Myometrial cell (primary cell): ENCODE data around the gene ZBTB4. TPM values are rescaled to one million over a fixed set of nuclear protein-coding genes. Genes with fewer than 3 reads are reported as not detected.

Source experiments
- total RNA-seq: library from RNA; depleted of rRNA; stranded (reverse); fragments of >200 nt; gene quantifications from 2 replicates; pipeline ENCODE4 v1.2.3, GENCODE V29; 2015

Gene ZBTB4
- 23.2 and 24.2 TPM in 2 replicates for total RNA-seq

GRCh38 chr17:7479213-7480088 is at the start of gene ZBTB4:
ZBTB4 (minus strand) TSS chr17:7479631; CDS start chr17:7466801, 12,830 bp downstream.

GRCh38 chr17:7484067-7484918 is 4.9 kb upstream of the ZBTB4 start, which contains the start of gene POLR2A:
POLR2A (plus strand) TSS chr17:7484366.

GRCh38 chr17:7481275-7481674 is 1.8 kb upstream of the ZBTB4 start, which contains the start of gene SLC35G6:
SLC35G6 (plus strand) TSS chr17:7481446; CDS start chr17:7481517, 71 bp downstream.

GRCh38 chr17:7444682-7445618 is 34.5 kb downstream of the ZBTB4 start, which contains the start of gene CHRNB1:
CHRNB1 (plus strand) TSS chr17:7445061; CDS start chr17:7445128, 67 bp downstream.

GRCh38 chr17:7439462-7440112 is 39.8 kb downstream of the ZBTB4 start, which contains the start of gene FGF11:
FGF11 (plus strand) TSS chr17:7439512; CDS start chr17:7439621, 109 bp downstream.

GRCh38 chr17:7428557-7428956 is 50.9 kb downstream of the ZBTB4 start, which contains the start of gene SPEM3:
SPEM3 (plus strand) TSS chr17:7428857; CDS start chr17:7428903, 46 bp downstream.

GRCh38 chr17:7425316-7425715 is 54.1 kb downstream of the ZBTB4 start, which contains the start of gene SPEM2:
SPEM2 (plus strand) TSS chr17:7425616; CDS start chr17:7425689, 73 bp downstream.

GRCh38 chr17:7419819-7420610 is 59.4 kb downstream of the ZBTB4 start, which contains the start of gene SPEM1:
SPEM1 (plus strand) TSS chr17:7420324; CDS start chr17:7420385, 61 bp downstream.

Other genes starting within 250 kb of the ZBTB4 start
- gene DVL2, start 245.1 kb downstream of the ZBTB4 start, total RNA-seq, result 57.9 and 59.5 TPM in 2 replicates
- 31.1 and 86.7 TPM in 2 replicates for gene PHF23, start 240.2 kb downstream of the ZBTB4 start, total RNA-seq
- 153 and 283 TPM in 2 replicates for gene GABARAP, start 237.2 kb downstream of the ZBTB4 start, total RNA-seq
- 45.3 and 48.7 TPM in 2 replicates for gene CTDNEP1, start 227.9 kb downstream of the ZBTB4 start, total RNA-seq
- gene ELP5, start 227.4 kb downstream of the ZBTB4 start, total RNA-seq, result 38.6 and 43.2 TPM in 2 replicates
- 60.3 and 62.3 TPM in 2 replicates for gene CLDN7, start 217.2 kb downstream of the ZBTB4 start, total RNA-seq
- gene SLC2A4, start 197.9 kb downstream of the ZBTB4 start, total RNA-seq, result not detected in 2 replicates
- not detected in 2 replicates for gene YBX2, start 185.0 kb downstream of the ZBTB4 start, total RNA-seq
- 986 and 1,002 TPM in 2 replicates for gene EIF5A, start 172.0 kb downstream of the ZBTB4 start, total RNA-seq
- gene GPS2, start 164.3 kb downstream of the ZBTB4 start, total RNA-seq, result 68.2 and 94.6 TPM in 2 replicates
- 9.2 and 11.7 TPM in 2 replicates for gene NEURL4, start 150.3 kb downstream of the ZBTB4 start, total RNA-seq
- gene ACAP1, start 143.1 kb downstream of the ZBTB4 start, total RNA-seq, result 0.71 and 2.3 TPM in 2 replicates
- gene KCTD11, start 127.5 kb downstream of the ZBTB4 start, total RNA-seq, result 15.6 and 17.5 TPM in 2 replicates
- gene TMEM95, start 124.5 kb downstream of the ZBTB4 start, total RNA-seq, result not detected in 2 replicates
- 0.18 and 0.29 TPM in 2 replicates for gene TNK1, start 98.5 kb downstream of the ZBTB4 start, total RNA-seq
- 60.4 and 85.3 TPM in 2 replicates for gene PLSCR3, start 85.1 kb downstream of the ZBTB4 start, total RNA-seq
- gene TMEM256, start 75.5 kb downstream of the ZBTB4 start, total RNA-seq, result 160 and 240 TPM in 2 replicates
- gene NLGN2, start 71.8 kb downstream of the ZBTB4 start, total RNA-seq, result 18.3 and 20.2 TPM in 2 replicates
- gene SPEM1, start 59.3 kb downstream of the ZBTB4 start, total RNA-seq, result not detected in 2 replicates
- not detected in 2 replicates for gene SPEM2, start 54.0 kb downstream of the ZBTB4 start, total RNA-seq
- gene SPEM3, start 50.8 kb downstream of the ZBTB4 start, total RNA-seq, result not detected in 2 replicates
- 1.7 and 3.4 TPM in 2 replicates for gene TMEM102, start 44.2 kb downstream of the ZBTB4 start, total RNA-seq
- 0.29 and 1.1 TPM in 2 replicates for gene FGF11, start 40.1 kb downstream of the ZBTB4 start, total RNA-seq
- gene CHRNB1, start 34.6 kb downstream of the ZBTB4 start, total RNA-seq, result 3.5 and 7.1 TPM in 2 replicates
- gene SLC35G6, start 1.8 kb upstream of the ZBTB4 start, total RNA-seq, result not detected in 2 replicates
- 44.7 and 56.2 TPM in 2 replicates for gene POLR2A, start 4.7 kb upstream of the ZBTB4 start, total RNA-seq
- 30.6 and 36.5 TPM in 2 replicates for gene TNFSF12, start 69.4 kb upstream of the ZBTB4 start, total RNA-seq
- gene TNFSF13, start 79.1 kb upstream of the ZBTB4 start, total RNA-seq, result 0.53 and 6.1 TPM in 2 replicates
- gene SENP3, start 82.3 kb upstream of the ZBTB4 start, total RNA-seq, result 71.2 and 76.1 TPM in 2 replicates
- gene CD68, start 100.0 kb upstream of the ZBTB4 start, total RNA-seq, result 47.6 and 49.6 TPM in 2 replicates
- gene MPDU1, start 104.2 kb upstream of the ZBTB4 start, total RNA-seq, result 280 and 394 TPM in 2 replicates
- gene SOX15, start 110.5 kb upstream of the ZBTB4 start, total RNA-seq, result 2.5 TPM in 1 of 2 replicates, not detected in the other
- gene FXR2, start 135.3 kb upstream of the ZBTB4 start, total RNA-seq, result 38.8 and 64.9 TPM in 2 replicates
- gene SAT2, start 148.2 kb upstream of the ZBTB4 start, total RNA-seq, result 43.4 and 46.1 TPM in 2 replicates
- gene SHBG, start 150.5 kb upstream of the ZBTB4 start, total RNA-seq, result 11.8 TPM in 1 of 2 replicates, not detected in the other
- gene ATP1B2, start 171.3 kb upstream of the ZBTB4 start, total RNA-seq, result not detected in 2 replicates
- 33.0 and 41.8 TPM in 2 replicates for gene TP53, start 207.9 kb upstream of the ZBTB4 start, total RNA-seq
- gene WRAP53, start 208.8 kb upstream of the ZBTB4 start, total RNA-seq, result 16.7 and 18.8 TPM in 2 replicates
- gene EFNB3, start 225.6 kb upstream of the ZBTB4 start, total RNA-seq, result 0.18 TPM in 1 of 2 replicates, not detected in the other
- gene DNAH2, start 238.1 kb upstream of the ZBTB4 start, total RNA-seq, result 0.18 and 0.29 TPM in 2 replicates